Suprapubic skin (tissue), 4 donors: ENCODE data around the gene AIFM1. TPM values are rescaled to one million over a fixed set of nuclear protein-coding genes. Genes with fewer than 3 reads are reported as not detected.

Source experiments
- DNase-seq, 2 donors: peaks; one replicate each; pipeline ENCODE4 v3.0.0-alpha.2; 2019; ENCODE audit warnings: low spot score in 2 of 2
- H3K27ac ChIP-seq: fragments of 200-600 bp; sonication (generic); one replicate; pipeline ENCODE4 v1.5.1; 2019
- H3K27me3 ChIP-seq: fragments of 200-600 bp; sonication (generic); one replicate; pipeline ENCODE4 v1.5.1; 2019
- H3K36me3 ChIP-seq: fragments of 200-600 bp; sonication (generic); one replicate; pipeline ENCODE4 v1.5.1; 2019
- H3K4me1 ChIP-seq: fragments of 200-600 bp; sonication (generic); one replicate; pipeline ENCODE4 v1.5.1; 2019
- H3K4me3 ChIP-seq: fragments of 200-600 bp; sonication (generic); one replicate; pipeline ENCODE4 v1.5.1; 2019; ENCODE audit warnings: mild to moderate bottlenecking
- H3K9me3 ChIP-seq: fragments of 200-600 bp; sonication (generic); one replicate; pipeline ENCODE4 v1.5.1; 2019
- EP300 ChIP-seq: sonication (generic); formaldehyde crosslinking; IDR thresholded peaks from one replicate; pipeline ENCODE4 v1.6.1; 2017; ENCODE audit warnings: antibody characterized with exemption
- POLR2A ChIP-seq, 2 donors: fragments of 450-650 bp; IDR thresholded peaks; one replicate each; pipeline ENCODE4 v1.6.1; 2017; ENCODE audit warnings: antibody characterized with exemption in 2 of 2, mild to moderate bottlenecking in 2 of 2, moderate library complexity in 2 of 2
- POLR2AphosphoS5 ChIP-seq, 3 donors: sonication (generic); formaldehyde crosslinking; IDR thresholded peaks; one replicate each; pipeline ENCODE4 v1.6.1; 2017; ENCODE audit warnings: antibody characterized with exemption in 3 of 3
- WGBS: methylation state at CpG from one replicate; pipeline ENCODE4 v1.1.5; 2018; 5-methylcytosine and 5-hydroxymethylcytosine counted together
- total RNA-seq, 4 donors: library from RNA; depleted of rRNA; stranded (reverse); fragments of >200 nt; gene quantifications; one replicate each; pipeline ENCODE4 v1.1.0, GENCODE V29; 2016
- TF ChIP-seq, protein P1 (sequence below), 2 donors: fragments of 200-600 bp in 1 of 2; fragments of 450-650 bp in 1 of 2; sonication (generic) in 1 of 2; IDR thresholded peaks; one replicate each; pipeline ENCODE4 v1.5.1; 2016 to 2019; ENCODE audit warnings: antibody characterized with exemption in 2 of 2, mild to moderate bottlenecking in 1 of 2, moderate library complexity in 1 of 2

Gene AIFM1
- total RNA-seq, 4 donors from 2014 or later: 7.6 to 11.9 (median 9.3) TPM

- no peaks in the 10 kb centered on the region for H3K27me3 ChIP-seq
- peaks cover 41% of the 10 kb centered on the region for H3K4me1 ChIP-seq
- H3K27ac ChIP-seq: no peak overlapping the region
- 76% methylated on average over 4 of the region's 7 CpGs for WGBS
- DNase-seq: no peak
- no peaks in the 10 kb centered on the region for H3K9me3 ChIP-seq
- TF ChIP-seq, protein P1, sequence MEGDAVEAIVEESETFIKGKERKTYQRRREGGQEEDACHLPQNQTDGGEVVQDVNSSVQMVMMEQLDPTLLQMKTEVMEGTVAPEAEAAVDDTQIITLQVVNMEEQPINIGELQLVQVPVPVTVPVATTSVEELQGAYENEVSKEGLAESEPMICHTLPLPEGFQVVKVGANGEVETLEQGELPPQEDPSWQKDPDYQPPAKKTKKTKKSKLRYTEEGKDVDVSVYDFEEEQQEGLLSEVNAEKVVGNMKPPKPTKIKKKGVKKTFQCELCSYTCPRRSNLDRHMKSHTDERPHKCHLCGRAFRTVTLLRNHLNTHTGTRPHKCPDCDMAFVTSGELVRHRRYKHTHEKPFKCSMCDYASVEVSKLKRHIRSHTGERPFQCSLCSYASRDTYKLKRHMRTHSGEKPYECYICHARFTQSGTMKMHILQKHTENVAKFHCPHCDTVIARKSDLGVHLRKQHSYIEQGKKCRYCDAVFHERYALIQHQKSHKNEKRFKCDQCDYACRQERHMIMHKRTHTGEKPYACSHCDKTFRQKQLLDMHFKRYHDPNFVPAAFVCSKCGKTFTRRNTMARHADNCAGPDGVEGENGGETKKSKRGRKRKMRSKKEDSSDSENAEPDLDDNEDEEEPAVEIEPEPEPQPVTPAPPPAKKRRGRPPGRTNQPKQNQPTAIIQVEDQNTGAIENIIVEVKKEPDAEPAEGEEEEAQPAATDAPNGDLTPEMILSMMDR (IDR thresholded peaks at IDR 0.05): no peak
- no peak for TF ChIP-seq EP300
- no peak for TF ChIP-seq POLR2A (IDR thresholded peaks at IDR 0.05)
- no peak for TF ChIP-seq POLR2AphosphoS5 (IDR thresholded peaks at IDR 0.05)
- H3K4me3 ChIP-seq: no peak overlapping the region
- no peaks in the 10 kb centered on the region for H3K36me3 ChIP-seq
These were observed 84.8 kb downstream of the AIFM1 start for GRCh38 chrX:130080791-130081367.

GRCh38 chrX:130079824-130080406, 85.7 kb downstream of the AIFM1 start:
- Histone ChIP-seq H3K36me3 (no peaks in the 10 kb centered on the region), H3K27me3 (no peaks in the 10 kb centered on the region), H3K4me3 (no peak overlapping the region), H3K4me1 (peaks cover 35% of the 10 kb centered on the region), H3K27ac (no peak overlapping the region), H3K9me3 (no peaks in the 10 kb centered on the region)
- no peak for DNase-seq
- TF ChIP-seq, protein P1 (IDR thresholded peaks at IDR 0.05): peak; percentile 44 to 64
- TF ChIP-seq POLR2A (IDR thresholded peaks at IDR 0.05) (no peak), POLR2AphosphoS5 (IDR thresholded peaks at IDR 0.05) (no peak), EP300 (no peak)
- 36% methylated on average over 9 of the region's 9 CpGs for WGBS

Other genes starting within 250 kb of the AIFM1 start
- 10 to 100 TPM in 1 of 4 donors, 1 to 10 TPM in 3; 5.9 to 11.0 (median 7.9) TPM for gene BCORL1, start 183.2 kb downstream of the AIFM1 start, total RNA-seq
- 10 to 100 TPM; 17.3 to 26.3 (median 21.6) TPM for gene ELF4, start 55.3 kb downstream of the AIFM1 start, total RNA-seq
- gene RAB33A, start 6.1 kb upstream of the AIFM1 start, total RNA-seq: not detected
- gene ZNF280C, start 103.1 kb upstream of the AIFM1 start, total RNA-seq: 1 to 10 TPM; 4.5 to 7.2 (median 6.1) TPM
- gene SLC25A14, start 174.1 kb upstream of the AIFM1 start, total RNA-seq: 10 to 100 TPM; 11.1 to 45.8 (median 15.7) TPM
- not detected for gene GPR119, start 219.8 kb upstream of the AIFM1 start, total RNA-seq
- gene RBMX2, start 236.1 kb upstream of the AIFM1 start, total RNA-seq: 10 to 100 TPM; 11.3 to 22.5 (median 15.9) TPM